ENCODE measurements around the gene PDE6B.

The PDE6B gene

GRCh38 chr4:600850-601515 is 24.4 kb upstream of the PDE6B start:
- ATAC-seq, result peak in 1 of 2 donors; percentile 59

DNA sequence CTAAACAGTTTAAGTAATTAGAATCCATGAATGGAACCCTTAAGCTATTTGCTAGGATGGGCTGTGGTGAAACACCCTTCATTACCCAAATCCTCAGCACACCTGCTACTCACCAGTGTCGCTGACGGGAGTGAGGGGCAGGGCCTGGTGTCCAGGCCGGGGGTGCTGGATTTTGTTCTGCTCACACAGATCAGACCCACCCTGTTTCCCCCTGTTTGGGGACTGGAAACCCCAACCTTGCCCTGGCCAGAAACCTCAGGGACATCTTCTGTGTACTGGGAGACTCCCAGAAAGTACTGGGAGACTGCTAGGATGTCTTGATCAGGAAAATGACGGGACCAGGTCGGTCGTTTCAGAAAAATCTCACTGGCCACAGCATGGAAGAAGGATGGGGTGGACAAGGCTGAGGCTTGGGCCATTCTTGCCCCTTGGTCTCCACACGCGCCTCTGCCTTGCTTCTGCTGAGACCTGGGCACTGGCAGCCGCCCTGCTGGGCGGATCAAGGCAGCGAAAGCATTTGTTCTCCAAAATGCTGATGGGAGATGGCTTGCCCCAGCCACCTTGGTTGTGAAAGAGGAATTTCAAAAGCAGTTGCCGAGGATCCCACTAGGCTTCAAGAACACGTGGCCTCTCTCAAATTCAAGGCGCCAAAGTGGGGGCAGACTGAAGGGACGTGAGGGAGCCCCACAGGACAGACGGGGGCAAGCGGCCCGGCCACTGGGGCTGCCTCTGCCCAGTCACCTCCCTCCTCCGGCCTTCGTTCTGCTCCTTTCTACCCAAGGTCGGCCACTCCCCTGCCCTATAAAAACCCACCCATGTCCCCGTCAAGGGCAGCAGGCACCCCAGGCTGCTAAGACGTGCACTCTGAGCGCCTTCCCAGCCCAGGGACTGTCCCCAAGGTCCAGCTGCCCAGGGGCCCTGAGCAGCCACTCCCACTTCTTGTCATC is 23.5 kb upstream of the PDE6B start:
- ATAC-seq, result no peak

DNA sequence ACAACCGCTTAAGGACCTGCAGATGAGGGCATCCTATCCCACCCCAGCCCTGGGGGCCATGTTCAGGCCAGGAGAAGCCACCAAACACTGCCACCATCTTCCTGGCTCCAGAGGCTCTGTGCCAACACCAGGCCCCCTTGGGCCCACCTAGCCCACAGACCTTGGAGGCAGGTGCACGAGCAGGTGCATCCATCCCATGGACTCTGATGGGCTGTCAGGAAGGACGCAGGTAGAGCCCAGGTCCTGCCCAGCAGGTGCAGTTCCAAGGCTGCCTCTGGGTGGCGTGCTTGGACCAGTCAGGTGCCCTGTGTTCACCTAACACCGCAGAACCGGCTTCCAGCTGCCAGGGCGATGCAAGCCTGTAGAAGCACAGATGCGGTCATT is 22.8 kb upstream of the PDE6B start:
- peak in 1 of 2 donors; percentile 20 for ATAC-seq

- peak in 1 of 2 donors; percentile 36 for ATAC-seq
These were observed 21.2 kb upstream of the PDE6B start for GRCh38 chr4:604131-604530.

GRCh38 chr4:605702-606425 is 19.5 kb upstream of the PDE6B start:
- ATAC-seq, result no peak

- no peak for ATAC-seq
These were observed 17.1 kb upstream of the PDE6B start for GRCh38 chr4:608236-608635.

DNA sequence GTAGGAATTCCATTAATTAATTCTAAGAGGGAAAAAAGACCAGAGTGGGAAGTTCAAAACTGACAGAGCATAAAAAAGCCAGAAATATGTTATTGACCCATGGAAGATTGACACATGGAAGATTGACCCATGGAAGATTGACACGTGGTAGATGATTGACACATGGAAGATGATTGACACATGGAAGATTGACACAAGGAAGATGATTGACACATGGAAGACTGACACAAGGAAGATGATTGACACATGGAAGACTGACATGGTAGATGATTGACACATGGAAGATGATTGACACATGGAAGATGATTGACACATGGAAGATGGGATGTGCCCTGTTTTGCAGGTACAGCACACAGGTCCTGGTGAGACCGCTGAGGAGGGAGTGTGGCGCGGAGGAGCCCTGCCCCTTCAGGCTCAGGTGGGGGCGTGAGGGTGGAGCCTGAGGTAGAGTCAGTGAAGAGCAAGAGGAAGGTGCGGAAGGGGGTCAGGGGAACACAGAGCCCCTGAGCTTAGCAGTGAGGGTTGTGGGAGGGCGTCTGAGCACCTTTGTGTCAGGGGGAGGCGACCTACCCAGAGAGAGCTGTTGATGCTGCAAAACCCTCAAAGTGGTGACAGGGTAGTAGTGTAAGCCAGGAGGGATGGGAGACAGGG is 15.8 kb upstream of the PDE6B start:
- no peak for ATAC-seq

DNA sequence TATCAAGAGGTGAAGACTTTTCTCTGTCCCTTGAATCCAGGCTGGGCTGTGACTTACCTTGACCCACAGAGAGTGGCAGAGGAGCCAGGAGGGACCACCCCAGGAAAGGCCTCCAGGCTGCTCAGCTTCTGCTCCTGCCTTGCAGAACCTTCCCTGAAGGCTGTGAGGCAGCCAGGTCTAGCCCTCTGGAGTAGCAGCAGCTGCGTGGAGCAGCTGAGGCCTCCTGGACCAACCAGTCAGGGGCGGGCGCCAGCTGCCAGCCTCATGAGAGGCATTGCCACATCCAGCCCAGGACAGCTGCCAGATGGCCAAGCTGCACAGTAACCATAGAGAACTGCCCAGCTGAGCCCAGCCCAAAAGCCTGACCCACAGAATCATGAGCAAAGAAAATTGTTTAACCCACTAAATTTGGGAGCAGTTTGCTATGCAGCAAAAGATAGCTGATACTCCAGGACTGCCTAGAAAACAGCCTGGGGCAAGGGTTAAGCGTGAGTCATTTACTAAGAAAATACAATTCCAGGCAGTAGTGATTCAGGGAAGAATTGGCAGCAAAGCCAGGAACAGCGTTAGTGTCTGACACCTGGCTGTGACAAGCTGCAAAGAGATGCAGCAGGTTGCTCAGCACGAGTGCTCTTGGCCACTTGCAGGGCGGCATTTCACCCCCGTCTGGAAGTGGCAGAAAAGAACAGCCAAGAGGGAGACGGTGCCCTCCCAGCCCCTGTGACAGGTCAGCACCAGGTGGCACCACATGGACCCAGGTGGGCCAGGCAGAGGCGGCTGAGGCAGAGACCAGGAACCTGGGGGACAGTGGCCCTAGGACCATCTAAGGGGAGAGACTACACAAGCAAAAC is 14.7 kb upstream of the PDE6B start:
- ATAC-seq, result no peak

GRCh38 chr4:612052-612748 is 13.2 kb upstream of the PDE6B start:
- ATAC-seq, result no peak

- no peak for ATAC-seq
These were observed 12.6 kb upstream of the PDE6B start for GRCh38 chr4:612749-613125.

- no peak for ATAC-seq
These were observed 12.2 kb upstream of the PDE6B start for GRCh38 chr4:613126-613525.

DNA sequence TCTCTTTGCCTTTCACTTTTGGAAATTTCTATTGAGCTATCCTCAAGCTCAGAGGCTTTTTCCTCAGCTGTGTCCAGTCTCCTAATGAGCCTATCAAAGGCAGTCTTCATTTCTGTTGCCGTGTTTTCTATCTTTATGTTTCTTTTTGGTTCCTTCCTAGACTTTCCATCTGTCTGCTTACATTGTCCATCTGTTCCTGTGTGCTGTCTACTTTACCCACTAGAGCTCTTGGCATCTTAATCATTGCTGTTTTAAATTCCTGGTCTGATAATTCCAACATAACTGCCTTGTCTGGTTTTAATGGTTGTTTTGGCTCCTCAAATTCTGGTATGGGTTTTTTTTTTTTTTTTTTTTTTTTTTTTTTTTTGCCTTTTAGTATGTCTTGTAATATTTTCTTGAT is 9.3 kb upstream of the PDE6B start:
- ATAC-seq, result no peak

GRCh38 chr4:616911-617643 is 8.3 kb upstream of the PDE6B start:
- no peak for ATAC-seq

DNA sequence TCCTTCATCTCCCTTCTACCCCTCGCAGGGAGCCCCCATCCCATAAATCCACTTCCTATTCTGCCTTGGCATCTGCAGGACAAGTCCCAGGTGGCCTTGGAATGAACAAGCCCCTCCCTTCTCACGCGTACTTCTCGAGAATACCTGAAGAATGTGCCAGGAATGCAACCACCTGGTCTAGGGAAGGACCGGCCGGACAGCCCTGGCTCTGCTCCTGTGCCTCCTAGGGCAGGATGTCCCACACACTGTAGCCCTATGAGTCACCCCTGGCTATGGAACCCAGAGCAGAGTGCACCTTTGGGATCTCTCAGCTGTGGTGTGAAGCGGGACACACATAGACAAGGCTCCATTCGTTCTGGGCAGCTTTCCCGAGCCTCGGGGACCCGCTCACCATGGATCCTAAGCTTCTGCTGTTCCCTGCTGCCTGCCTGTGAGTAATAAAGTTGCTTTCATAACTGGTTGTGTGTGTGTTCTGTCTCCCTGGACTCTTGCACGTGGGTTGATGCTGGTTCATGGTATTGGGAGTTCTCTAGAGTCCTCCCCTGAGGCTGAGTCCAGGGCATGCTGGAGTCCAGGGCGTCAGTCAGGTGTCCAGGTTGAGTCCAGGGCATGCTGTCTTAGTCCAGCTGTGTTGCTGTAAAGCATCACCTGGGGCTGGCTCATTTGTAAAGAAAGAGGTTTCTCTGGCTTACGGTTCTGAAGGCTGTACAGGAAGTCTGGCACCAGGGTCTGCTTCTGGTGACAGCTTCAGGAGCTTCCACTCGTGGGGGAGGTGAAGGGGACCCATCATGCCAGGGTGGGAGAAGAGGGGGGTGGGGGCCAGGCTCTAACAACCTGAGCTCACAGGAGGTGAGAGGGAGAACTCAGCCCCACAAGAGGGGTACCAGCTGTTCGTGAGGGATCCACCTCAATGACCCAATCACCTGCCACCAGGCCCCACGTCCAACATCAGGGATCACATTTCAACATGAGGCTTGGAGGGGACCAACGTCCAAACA is 7.4 kb upstream of the PDE6B start:
- ATAC-seq, result no peak

DNA sequence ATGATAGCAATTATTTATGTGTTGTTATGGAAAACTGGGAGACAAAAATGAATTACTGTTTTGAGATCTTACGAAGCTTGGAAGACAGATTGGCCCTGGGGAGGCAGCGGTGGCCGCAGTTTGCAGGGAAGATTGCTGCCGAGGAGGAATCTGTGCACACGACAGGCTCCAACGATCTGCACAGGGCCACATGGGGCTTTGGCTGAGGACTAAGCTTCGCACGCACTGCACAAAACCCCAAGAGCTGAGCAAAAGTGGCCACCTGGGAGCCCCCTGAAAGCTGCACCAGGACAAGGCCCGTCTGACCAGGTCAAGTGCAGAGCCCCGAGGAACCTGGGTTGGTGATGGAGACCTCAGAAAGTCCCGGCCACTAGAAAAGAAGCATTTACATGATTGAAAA is 5.2 kb upstream of the PDE6B start:
- ATAC-seq, result no peak

DNA sequence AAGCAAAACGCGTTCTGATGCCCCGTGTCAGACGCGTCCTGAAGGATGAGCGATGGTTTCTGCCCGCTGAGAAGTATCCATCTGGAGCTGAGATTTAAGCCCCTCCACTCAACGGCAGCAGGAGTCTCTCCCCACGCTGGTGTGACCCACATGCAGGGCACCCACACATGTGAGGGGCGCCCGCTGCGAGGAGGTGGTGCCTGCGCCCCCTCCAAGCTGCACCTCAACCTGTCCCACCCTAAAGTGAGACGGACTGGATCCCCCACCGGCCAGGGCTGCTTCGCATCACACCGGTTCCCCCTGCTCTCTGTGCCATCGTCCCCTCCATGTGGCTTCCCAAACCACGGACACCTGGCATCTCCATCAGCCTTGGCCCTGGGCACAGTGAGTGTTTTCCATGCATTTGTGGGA is 4.5 kb upstream of the PDE6B start:
- no peak for ATAC-seq

GRCh38 chr4:621296-622070 is 3.9 kb upstream of the PDE6B start:
- no peak for ATAC-seq

Data from activated CD4-positive, CD25-positive, alpha-beta regulatory T cell treated with anti-CD3 and anti-CD28 coated beads, Interleukin-2, amount 50 U/mL, for 24 hours (primary cell).